HL-60/S4 treated with retinoic acid at 250 ng/mL for 4 days and 3 days (cell line): ENCODE data around the gene ZNF408.
"Not testable (repeated sequence)": the region's sequence is repeated elsewhere in the genome, so short reads cannot be mapped to it uniquely, and the experiment has no call there.

ENCODE experiments used
- in situ Hi-C: fragments of 300-500 bp; cut with MboI; formaldehyde crosslinking; loops from 2 replicates; pipeline ENCODE4 v1.7.0; 2022; ENCODE audit warnings: low sequenced_read_pairs

Gene ZNF408

GRCh38 chr11:46700241-46701077, at the start of gene ZNF408, which contains the start of gene ARHGAP1:
Gene ZNF408 (plus strand): TSS chr11:46701031. CDS start chr11:46701048, 17 bp downstream.
Gene ARHGAP1 (minus strand): TSS chr11:46700619. CDS start chr11:46696107, 4,512 bp downstream.
- in situ Hi-C loops: no loop called here

GRCh38 chr11:46655631-46656030, 45.2 kb upstream of the ZNF408 start:
- in situ Hi-C loops: no loop called here

GRCh38 chr11:46657186-46657585, 43.6 kb upstream of the ZNF408 start:
- in situ Hi-C loops: no loop called here

- in situ Hi-C loops: no loop called here
Measured at GRCh38 chr11:46658259-46658658, 42.6 kb upstream of the ZNF408 start.

- in situ Hi-C loops: no loop called here
Measured at GRCh38 chr11:46659908-46660307, 40.9 kb upstream of the ZNF408 start.

GRCh38 chr11:46661836-46662235, 39.0 kb upstream of the ZNF408 start:
- in situ Hi-C loops: no loop called here

GRCh38 chr11:46662366-46662765, 38.5 kb upstream of the ZNF408 start:
- in situ Hi-C loops: no loop called here

- in situ Hi-C loops: no loop called here
Measured at GRCh38 chr11:46663277-46663940, 37.4 kb upstream of the ZNF408 start.

- in situ Hi-C loops: no loop called here
Measured at GRCh38 chr11:46664612-46665011, 36.2 kb upstream of the ZNF408 start.

GRCh38 chr11:46665356-46665755, 35.5 kb upstream of the ZNF408 start:
- in situ Hi-C loops: no loop called here

GRCh38 chr11:46666516-46666915, 34.3 kb upstream of the ZNF408 start:
- in situ Hi-C loops: no loop called here

- in situ Hi-C loops: no loop called here
Measured at GRCh38 chr11:46667043-46667481, 33.8 kb upstream of the ZNF408 start.

GRCh38 chr11:46668480-46669085, 32.2 kb upstream of the ZNF408 start:
- in situ Hi-C loops: no loop called here

GRCh38 chr11:46669711-46670139, 31.1 kb upstream of the ZNF408 start:
- in situ Hi-C loops: no loop called here

- in situ Hi-C loops: not testable (repeated sequence)
Measured at GRCh38 chr11:46670521-46670920, 30.3 kb upstream of the ZNF408 start.

- in situ Hi-C loops: no loop called here
Measured at GRCh38 chr11:46671958-46672315, 28.9 kb upstream of the ZNF408 start.

- in situ Hi-C loops: no loop called here
Measured at GRCh38 chr11:46672381-46672839, 28.4 kb upstream of the ZNF408 start.

- in situ Hi-C loops: no loop called here
Measured at GRCh38 chr11:46673713-46674462, 26.9 kb upstream of the ZNF408 start.

- in situ Hi-C loops: no loop called here
Measured at GRCh38 chr11:46674463-46675287, 26.2 kb upstream of the ZNF408 start.

GRCh38 chr11:46675288-46675851, 25.5 kb upstream of the ZNF408 start:
- in situ Hi-C loops: no loop called here
